ENCODE results near the gene PRR20B.
"Not testable (repeated sequence)": the region's sequence is repeated elsewhere in the genome, so short reads cannot be mapped to it uniquely, and the experiment has no call there.

The PRR20B gene

GRCh38 chr13:57147188-57147587 lies at the start of gene PRR20B:
Gene PRR20B (plus strand): TSS chr13:57147488. CDS start chr13:57147875, 387 bp downstream.
- not testable (repeated sequence) for DNase-seq

DNA sequence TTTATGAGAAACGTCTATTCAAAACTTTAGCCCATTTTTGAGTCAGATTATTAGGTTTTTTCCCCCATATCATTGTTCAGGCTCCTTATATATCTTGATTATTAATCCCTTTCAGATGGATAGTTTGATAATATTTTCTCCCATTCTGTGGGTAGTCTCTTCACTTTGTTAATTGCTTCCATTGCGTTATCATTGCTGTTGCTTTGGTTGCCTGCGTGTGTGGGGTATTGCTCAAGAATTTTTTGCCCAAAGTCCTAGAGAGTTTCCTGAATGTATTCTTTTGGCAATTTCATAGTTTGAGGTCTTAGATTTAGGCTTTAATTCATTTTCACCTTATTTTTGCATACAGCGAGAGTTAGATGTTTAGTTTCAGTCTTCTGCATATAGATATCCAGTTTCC lies 32.3 kb upstream of the PRR20B start:
- DNase-seq, result no peak

DNA sequence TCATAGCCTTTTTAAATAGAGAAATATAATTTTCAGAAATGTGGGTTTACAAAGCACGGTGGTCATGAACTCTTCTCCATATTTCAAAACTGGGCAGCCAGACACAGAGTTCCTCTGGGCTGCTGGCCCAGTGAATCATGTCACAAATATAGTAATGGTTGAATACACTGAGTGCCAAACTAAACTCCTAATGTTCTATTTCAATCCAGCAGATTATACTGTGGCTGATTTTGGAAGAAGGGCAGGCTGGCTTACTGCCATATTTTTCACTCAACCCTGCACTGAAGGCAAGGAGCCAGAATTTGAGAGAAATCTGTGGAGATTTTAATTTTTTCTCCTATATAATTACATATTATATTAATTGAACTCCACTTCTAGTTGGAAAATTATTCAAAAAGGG lies 23.6 kb upstream of the PRR20B start:
- no peak for DNase-seq

GRCh38 chr13:57128909-57129308 lies 18.4 kb upstream of the PRR20B start:
- DNase-seq, result no peak

GRCh38 chr13:57136093-57136492 lies 11.2 kb upstream of the PRR20B start:
- no peak for DNase-seq

GRCh38 chr13:57137585-57137984 lies 9.7 kb upstream of the PRR20B start:
- DNase-seq, result no peak

- DNase-seq, result no peak
Measured at GRCh38 chr13:57138988-57139387, 8.3 kb upstream of the PRR20B start.

GRCh38 chr13:57139781-57140180 lies 7.5 kb upstream of the PRR20B start:
- not testable (repeated sequence) for DNase-seq

DNA sequence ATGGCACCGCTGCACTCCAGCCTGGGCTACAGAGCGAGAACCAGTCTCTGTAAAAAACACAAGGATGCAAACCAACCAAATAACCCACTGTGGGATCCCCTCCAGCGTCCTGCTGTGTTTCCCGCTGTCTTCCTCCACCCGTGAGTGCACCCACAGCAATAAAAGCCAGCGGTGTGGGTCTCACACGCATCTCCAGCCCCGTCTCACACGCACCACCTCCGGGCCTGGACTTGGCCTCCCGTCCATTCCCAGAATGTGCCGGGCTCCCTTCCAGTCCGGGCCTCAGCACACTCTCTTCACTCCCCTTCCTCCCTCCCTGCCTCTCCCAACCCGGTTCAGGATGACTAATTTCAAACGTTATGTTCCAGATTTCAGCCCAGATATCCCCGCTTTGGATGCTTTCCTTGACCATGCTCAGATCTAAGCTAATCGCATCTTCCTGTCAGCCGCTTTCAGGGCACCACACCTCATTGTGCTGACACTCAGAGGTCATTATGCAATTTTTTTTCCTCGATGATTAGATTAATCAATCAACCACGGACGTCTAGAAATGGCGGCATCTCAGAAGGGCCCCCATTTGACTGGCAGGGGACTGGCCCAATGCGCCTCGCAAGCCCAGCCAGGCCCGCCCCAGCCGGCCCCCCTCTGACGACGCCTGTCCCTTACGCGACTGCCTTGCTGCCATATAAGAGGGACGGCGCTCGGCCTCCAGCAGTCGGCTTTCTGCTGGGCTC lies 6.9 kb upstream of the PRR20B start, which contains the start of gene PRR20A:
Gene PRR20A (plus strand): TSS at position 684 of the 734 bp plus-strand sequence. CDS start 387 bp downstream, outside the sequence.
- not testable (repeated sequence) for DNase-seq

GRCh38 chr13:57148106-57148505 lies 818 bp downstream of the PRR20B start:
- DNase-seq, result not testable (repeated sequence)

DNA sequence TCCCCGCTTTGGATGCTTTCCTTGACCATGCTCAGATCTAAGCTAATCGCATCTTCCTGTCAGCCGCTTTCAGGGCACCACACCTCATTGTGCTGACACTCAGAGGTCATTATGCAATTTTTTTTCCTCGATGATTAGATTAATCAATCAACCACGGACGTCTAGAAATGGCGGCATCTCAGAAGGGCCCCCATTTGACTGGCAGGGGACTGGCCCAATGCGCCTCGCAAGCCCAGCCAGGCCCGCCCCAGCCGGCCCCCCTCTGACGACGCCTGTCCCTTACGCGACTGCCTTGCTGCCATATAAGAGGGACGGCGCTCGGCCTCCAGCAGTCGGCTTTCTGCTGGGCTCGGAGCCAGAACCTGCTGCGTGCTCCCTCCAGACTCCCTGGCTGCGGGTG lies 6.5 kb downstream of the PRR20B start, which contains the start of gene PRR20C:
Gene PRR20C (plus strand): TSS at position 301 of the 400 bp plus-strand sequence. CDS start 387 bp downstream, outside the sequence.
- not testable (repeated sequence) for DNase-seq

DNA sequence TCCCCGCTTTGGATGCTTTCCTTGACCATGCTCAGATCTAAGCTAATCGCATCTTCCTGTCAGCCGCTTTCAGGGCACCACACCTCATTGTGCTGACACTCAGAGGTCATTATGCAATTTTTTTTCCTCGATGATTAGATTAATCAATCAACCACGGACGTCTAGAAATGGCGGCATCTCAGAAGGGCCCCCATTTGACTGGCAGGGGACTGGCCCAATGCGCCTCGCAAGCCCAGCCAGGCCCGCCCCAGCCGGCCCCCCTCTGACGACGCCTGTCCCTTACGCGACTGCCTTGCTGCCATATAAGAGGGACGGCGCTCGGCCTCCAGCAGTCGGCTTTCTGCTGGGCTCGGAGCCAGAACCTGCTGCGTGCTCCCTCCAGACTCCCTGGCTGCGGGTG lies 13.0 kb downstream of the PRR20B start, which contains the start of gene PRR20D:
Gene PRR20D (plus strand): TSS at position 301 of the 400 bp plus-strand sequence. CDS start 387 bp downstream, outside the sequence.
- DNase-seq, result not testable (repeated sequence)

GRCh38 chr13:57166897-57167296 lies 19.6 kb downstream of the PRR20B start, which contains the start of gene PRR20E:
Gene PRR20E (plus strand): TSS chr13:57167197. CDS start chr13:57167584, 387 bp downstream.
- DNase-seq, result not testable (repeated sequence)

- no peak for DNase-seq
Measured at GRCh38 chr13:57191667-57192066, 44.4 kb downstream of the PRR20B start.
